GM12873 (cell line): Measurements from ENCODE around the gene MAPK6.

Experiments
- TF ChIP-seq, protein P1 (sequence below): IDR thresholded peaks from 2 replicates; pipeline ENCODE4 v1.5.1; 2012; ENCODE audit warnings: low read depth, mild to moderate bottlenecking, moderate library complexity, low read length, control low read depth; ENCODE audit not compliant: insufficient read depth; ENCODE audit errors: missing control alignments

MAPK6 gene

DNA sequence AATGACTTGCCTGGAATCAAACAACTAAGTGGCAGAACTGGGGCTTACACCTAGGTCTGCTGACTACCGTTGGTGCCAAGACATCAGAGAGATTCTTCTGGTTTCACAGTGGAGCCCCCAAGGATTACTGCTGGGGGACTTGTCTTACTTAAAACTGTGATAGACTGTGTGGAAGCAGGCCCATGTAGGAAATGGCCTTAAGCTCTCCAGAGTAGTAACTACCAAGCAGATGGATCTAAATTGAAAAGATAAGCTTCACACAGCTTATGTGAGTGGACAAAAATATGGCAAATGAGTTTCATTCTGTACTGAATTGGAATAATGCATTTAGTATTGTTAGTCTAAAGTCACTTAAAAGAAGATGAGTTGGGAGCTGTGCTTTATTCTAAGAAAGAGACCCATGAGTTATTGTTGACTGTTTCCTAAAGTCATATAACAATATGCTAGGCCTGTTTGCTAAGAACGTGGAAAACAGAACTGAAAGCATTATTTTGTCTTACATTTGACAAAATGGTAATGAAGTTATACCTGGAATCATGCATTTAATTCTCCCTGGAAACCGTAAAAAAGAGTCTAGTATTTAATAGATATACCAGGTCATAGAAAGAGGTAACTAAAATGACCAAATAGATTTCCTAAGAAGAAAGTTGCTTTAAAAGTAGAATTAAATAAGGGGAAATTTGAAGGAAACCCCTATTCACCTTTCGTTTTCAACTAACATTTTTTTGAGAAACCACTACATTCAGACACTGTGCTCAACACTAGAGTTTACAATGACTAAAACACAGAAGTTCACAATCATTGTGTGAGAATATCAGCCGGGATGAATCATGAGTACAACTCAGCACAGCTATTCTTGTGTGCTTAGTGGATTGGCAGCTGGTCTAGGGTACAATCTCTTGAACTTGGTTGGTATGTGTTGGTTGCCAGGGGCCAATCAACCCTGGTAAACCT lies 13.0 kb upstream of the MAPK6 start:
- TF ChIP-seq, protein P1, sequence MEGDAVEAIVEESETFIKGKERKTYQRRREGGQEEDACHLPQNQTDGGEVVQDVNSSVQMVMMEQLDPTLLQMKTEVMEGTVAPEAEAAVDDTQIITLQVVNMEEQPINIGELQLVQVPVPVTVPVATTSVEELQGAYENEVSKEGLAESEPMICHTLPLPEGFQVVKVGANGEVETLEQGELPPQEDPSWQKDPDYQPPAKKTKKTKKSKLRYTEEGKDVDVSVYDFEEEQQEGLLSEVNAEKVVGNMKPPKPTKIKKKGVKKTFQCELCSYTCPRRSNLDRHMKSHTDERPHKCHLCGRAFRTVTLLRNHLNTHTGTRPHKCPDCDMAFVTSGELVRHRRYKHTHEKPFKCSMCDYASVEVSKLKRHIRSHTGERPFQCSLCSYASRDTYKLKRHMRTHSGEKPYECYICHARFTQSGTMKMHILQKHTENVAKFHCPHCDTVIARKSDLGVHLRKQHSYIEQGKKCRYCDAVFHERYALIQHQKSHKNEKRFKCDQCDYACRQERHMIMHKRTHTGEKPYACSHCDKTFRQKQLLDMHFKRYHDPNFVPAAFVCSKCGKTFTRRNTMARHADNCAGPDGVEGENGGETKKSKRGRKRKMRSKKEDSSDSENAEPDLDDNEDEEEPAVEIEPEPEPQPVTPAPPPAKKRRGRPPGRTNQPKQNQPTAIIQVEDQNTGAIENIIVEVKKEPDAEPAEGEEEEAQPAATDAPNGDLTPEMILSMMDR, result no peak

DNA sequence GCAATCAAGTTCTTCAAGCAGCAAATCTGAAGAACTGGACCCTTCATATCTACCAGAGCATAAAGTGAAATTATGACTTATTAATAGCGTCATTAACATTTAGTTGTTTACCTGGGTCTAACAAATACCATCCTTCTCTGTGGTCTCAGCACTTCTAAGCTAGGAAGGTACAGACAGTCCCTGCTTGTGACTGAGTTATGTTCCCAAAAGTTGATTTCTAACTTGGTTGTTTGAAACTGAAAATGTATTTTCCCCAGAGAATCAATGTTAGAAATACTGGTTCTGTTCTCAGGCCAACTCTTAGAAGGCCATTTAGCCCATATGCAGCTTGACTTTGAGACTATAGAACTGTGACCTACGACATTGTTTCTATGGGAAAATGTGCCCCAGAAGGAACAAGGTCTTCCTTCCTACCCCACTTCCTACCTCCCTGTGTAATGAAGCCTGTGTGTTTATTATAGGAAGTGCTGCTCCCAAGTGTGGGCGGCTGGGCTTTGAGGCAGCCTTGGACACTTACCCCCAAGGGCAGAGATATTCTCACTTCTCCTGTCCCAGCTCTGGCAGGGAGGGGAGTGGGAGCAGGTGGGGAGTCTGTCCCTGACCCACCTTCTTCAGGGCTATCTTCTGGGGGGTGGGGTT lies 12.2 kb upstream of the MAPK6 start:
- TF ChIP-seq, protein P1, result no peak

DNA sequence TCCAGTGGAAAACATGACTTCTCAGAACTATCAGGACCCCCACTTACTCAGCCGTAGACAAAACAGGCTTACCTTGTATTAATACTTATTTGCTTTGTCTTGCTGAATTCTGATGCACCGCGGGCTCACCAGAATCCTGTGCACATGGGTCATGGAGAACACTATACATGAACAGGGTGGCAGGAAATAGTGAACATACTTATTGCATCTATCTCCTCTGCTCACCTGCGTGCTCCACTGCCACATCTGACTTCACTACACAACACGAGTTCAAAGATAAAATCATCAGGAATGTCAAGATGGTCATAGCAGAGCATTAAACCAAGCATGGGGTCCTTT lies 10.7 kb upstream of the MAPK6 start:
- TF ChIP-seq, protein P1, result no peak

DNA sequence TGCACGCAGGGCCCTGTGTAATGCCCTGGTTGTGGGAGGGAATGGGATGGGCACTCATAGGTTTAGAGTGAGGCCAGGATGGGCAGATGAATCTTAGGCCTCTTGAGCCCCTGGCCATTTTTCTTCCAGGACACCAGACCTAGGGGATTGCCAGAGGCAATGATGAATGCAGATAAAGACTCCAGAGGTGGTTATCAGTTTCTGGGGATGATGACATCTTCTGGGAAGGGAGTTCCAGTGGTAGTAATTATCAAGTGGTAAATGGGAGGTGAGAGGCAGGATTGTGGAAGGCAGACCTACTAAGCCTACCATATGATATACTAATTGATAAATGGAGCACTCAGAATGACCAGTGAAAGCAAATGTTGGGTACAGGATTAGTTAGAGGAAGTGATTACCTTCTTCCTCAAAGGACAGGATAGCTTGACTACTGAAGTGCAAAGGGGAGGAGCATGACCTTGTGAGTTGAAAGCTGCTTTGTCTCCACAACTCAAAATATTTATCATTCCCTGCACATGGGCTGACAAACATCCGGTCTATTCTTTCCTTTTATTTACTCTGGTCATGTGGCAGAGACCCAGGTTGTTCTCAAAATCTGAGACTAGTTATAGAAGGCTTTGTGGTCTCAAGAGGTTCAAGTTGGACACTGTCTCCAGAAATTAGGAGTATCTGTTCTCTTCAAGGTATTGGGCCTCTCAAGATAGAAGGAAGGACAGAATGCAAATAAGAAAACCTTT lies 10.2 kb upstream of the MAPK6 start:
- TF ChIP-seq, protein P1, result no peak

DNA sequence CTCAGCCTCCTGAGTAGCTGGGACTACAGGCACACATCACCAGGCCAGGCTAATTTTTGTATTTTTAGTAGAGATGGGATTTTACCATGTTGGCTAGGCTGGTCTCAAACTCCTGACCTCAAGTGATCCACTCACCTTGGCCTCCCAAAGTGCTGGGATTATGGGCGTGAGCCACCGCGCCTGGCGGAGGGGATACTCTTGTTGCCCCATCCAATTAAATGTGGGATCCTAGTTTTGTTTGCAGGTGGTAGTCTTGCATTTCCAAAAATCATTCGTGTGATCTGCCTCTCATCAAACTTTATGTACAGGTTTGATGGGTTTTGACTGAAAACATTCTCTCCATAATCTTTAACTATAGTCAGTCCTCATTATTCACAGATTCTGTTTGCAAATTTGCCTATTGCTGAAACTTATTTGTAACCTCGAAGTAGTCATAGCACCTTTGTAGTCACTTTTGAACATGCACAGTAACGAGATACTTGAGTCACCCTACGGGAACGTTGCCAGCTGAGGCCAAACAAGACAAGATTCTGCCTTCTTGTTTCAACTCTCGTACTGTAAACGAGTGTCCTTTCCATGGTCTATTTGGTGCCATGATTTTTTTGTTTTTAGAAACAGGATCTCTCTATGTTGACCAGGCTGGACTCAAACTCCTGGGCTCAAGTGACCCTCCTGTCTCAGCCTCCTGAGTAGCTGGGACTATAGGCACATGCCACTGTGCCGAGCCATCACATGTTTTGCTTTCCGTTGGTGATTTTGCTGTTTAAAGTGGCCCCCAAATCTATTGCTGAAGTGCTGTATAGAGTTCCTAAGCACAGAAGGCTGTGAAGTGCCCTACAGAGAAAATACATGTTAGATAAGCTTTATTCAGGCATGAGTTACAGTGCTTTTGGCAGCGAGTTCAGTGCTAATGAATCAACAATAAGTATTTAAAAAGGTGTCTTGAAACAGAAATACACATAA lies 8.1 kb upstream of the MAPK6 start:
- TF ChIP-seq, protein P1, result no peak

DNA sequence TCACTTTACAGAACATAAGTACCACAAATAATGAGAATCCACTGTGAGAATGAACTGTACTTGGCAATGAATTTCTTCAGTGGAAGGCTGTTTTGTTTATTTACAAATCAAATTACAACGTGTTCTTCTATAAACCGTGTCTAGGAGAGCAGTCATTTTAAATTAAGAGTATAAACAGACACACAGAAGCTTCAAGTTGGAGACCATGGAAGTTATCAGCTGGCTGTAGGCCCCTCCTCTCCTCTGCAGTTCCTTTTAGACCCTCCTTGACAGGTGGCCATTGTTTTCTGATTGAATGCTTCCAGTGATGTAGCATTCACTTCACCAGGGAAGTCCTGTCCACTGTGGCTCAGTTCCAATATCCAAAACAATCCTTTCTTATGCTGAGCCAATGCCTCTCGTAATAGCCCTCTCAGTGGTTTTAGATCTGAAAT lies 7.3 kb upstream of the MAPK6 start:
- TF ChIP-seq, protein P1, result no peak
